Limb (tissue), 2 donors: Measurements from ENCODE around the gene EFHC1.
A peak's percentile ranks its signal among the peaks of the same experiment; 100 is the strongest.

Source experiments
- DNase-seq, 2 donors: peaks; one replicate each; pipeline ENCODE4 v3.0.0-alpha.2; 2016; ENCODE audit errors: extremely low spot score in 2 of 2

The EFHC1 gene

DNA sequence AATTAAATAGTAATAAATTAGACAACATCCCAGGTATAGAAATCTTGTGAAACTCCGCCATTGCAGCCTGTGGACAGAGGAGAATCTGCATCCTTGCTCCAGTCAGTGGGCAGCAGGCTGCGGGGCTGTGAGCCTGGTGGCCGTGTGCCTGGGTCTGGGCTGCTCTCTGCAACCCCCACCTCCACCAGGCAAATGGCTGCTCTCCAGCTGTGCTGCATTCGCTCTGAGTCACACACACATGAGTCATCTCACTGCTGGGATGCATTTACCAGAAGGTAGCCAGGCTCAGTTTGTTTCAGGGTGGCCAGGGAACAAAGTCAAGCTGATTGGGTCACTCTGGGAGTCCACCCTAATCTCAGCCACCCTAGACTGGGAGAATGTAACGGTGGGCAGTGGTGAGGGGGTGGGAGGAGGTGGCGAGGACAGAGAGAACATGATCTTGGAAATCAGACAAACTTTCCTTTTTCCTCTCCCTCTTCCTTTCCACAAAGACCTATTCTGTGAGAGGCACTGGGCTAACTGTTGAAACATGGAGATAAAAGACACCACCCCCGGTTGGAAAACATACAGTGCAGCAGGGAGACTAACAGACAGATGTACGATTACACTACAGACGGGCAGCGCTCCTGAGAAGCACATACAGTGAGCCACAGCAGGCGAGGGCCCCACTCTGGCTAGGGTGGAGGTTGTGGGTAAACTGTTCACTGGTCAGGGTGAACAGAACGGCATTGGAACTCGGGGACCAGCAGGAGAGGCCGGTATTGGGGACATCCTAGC, 97.5 kb downstream of the EFHC1 start:
- peak; percentile 70 to 72 for DNase-seq

DNA sequence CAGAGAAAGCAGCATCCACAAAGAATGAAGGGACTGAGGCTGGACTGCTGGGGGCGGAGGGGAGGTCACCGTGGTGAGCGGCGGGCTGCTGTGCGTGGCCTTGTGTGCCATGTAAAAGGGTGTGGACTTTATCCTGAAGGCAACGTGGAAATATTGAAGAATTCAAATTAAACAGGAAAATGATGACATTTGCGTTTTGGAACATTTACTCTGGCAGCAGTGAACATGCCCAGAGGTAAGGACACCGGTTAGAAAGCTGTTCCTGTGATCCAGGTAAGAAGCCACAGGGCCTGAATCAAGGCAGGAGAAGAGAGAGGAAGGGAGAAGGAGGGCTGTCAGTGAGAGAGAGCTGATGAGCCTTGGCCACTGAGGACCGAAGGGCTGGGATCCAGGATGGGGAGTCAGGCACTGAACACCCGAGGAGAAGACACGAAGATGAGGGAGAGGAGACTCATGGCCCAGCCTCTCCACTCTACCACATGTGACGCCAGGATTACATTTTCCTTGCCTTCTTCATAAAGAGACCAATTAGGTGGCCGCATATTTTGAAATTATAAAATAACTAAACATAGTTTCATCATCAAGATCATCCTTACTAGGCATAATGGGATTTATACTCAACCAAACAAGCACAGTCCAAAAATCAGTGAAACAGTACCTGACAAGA, 98.3 kb downstream of the EFHC1 start:
- DNase-seq: no peak

DNA sequence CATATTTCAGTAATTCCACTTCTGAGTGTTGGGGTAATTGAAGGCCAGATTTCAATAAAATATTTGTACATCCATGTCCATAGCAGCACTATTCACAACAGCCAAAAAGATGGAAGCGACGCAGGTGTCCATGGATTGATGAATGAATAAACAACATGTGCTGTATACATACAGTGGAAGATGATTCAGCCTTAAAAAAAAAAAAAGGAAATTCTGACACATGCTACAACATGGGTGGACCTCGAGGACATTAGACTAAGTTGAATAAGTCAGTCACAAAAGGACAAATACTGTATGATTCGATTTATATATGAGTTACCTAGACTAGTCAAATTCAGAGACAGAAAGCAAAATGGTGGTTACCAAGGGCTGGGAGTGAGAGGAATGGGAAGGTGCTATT, 99.5 kb downstream of the EFHC1 start:
- DNase-seq: no peak

DNA sequence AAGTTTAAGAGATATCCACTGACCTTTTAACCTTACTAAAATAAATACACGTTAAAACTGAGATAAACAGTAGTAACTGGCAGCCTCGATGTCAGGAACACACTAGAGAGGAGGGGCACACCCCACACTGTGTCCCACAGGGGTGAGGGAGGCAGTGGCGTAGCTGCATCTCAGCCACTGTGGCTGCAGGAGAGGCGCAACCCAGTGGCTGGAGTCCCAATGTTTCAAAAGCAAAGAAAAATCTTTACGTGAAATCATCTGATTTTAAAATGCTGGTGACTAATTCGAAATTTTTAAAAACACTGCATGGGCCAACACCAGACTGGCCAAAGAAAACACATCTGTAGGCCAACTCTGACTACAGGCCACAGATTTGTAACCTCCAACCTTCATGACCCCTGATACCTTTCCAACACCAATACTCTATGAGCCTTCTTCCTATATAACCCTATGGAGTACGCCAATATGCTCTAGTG, 102.0 kb downstream of the EFHC1 start:
- no peak for DNase-seq

DNA sequence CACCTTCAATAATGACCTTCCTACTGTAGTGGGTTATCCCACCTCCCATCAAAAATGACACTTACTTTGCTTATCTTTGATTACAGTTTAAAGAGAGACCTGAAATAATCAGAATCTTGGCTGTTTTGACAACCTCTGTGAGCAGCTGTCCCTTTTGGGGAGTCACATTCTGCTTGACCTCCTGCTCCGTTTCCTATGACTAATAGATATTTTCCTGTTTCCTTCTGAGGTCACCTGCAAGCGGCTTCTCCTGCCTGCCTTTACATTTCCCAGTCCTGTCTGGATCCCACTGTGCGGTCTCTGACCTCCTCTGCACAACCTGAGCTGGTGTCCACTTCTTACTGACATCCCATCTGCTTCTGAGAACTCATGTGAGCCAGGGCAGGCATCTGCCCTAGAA, 102.5 kb downstream of the EFHC1 start:
- no peak for DNase-seq

DNA sequence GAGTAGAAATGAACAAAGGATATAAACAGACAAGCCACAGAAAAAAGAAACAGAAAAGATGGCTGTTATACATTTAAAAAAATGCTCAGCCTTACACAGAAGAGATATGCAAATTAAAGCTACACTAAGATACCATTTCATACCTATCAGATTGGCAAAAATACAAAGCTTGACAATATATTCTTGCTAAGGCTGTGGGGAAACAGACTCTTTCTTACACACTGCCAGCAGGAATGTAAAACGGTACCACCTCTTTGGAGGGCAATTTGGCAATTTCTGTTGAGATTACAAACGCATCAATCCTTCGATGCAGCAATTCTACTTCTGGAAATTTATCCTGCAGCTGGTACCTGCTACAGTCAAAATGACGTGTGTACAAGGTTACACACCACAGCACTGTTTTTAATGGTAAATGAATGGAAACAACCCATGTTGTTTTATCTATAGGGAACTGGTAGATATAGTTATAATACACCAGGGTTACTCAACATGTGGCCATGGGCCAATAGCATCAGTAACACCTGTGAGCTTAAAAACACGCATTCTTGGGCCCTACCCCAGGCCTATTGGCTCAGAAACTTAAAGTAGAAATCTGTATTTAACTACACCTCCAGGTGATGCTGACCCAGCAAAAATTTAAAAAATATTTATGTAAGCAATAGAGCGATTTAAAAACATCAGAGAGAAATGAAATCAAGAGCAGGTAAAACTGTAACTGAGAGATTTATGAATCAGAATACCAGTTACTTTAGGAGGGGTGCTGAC, 103.4 kb downstream of the EFHC1 start:
- DNase-seq: no peak

DNA sequence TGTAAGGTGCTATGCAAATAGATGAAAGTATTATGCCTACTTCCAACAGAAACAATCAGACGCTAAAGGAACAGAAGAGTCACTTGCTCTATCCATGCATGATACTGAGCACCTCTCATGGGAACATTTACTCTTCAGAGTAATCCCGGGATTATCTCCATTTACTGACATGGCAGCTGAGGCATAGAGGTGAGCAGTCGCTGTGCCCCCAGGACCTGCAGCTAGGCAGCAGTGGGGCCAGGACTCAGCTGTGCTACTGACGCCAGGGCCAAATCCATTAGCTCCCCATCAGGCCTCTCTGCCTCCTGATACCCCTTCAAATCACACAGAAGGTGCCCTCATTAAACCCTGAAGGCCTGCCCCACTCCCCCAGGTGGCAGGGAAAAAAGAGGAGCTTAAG, 104.8 kb downstream of the EFHC1 start:
- DNase-seq: no peak

DNA sequence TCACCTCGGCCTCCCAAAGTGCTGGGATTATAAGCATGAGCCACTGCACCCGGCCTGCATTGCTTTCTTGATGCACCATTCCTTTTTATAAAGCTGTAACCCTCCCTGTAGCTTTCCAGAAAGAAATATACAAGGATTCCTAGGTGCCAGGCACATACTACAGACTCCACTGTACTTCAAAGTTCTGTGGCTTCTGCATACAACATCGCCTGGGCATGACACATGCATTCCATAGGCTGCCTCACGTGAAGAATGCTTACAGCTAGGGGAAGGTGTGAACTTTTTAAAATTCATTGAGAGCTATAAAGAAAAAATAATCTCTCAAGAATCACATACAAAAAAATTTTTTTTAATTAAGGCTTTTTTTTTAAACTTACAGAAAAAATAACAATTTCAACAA, 106.5 kb downstream of the EFHC1 start:
- DNase-seq: no peak

DNA sequence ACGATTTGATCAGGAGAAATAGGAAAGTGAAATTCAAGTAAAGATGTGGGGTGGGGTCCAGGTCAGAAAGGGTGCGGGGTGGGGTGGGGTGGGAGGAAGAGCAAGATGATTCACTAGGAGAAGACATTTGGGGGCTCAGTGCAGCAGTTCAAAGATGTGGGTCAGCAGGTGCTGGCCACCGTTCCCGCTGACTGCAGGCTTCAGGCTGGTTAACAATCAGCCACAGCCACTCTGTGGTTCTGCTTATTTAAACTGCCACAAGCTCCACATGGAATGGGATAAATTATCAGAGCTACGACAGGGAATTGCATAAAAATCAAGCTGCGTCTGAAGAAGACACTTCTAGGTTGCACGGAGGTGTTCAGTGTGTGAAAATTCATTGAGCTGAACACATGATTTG, 107.3 kb downstream of the EFHC1 start:
- no peak for DNase-seq

DNA sequence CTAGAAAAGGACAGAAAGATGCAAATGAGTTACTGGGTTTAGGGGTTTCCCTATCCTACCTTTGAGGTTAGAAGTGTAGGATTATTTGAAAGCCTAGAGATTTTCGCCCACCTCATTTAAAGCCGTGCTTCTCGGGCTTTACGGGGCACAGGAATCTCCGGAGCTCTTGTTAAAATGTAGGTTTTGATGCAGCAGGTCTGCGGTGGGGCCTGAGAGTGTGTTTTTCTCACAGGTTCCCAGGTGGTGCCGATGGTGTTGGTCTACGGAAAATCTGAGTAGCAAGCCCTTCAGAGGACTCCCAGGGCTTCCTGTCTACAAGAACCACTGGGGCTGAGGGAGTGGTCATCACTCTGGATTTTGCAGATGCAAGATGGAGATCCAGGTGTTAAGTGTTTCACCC, 109.2 kb downstream of the EFHC1 start:
- no peak for DNase-seq

DNA sequence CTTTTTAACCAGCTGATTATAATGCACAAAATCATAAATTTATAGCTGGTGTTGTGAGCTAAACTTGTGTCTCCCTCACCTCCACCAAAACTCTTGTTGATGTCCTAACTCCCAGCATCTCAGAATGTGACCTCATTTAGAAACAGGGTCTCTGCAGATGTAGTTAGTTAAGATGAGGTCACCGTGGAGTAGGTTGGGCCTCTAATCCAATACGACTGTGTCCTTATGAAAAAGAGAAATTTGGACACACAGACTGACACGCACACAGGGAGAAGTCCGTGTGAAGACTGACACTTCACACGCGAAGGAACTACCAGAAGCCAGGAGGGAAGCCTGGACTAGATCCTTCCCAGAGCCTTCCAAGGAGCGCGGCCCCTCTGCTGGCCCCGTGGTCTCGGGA, 110.2 kb downstream of the EFHC1 start:
- no peak for DNase-seq

DNA sequence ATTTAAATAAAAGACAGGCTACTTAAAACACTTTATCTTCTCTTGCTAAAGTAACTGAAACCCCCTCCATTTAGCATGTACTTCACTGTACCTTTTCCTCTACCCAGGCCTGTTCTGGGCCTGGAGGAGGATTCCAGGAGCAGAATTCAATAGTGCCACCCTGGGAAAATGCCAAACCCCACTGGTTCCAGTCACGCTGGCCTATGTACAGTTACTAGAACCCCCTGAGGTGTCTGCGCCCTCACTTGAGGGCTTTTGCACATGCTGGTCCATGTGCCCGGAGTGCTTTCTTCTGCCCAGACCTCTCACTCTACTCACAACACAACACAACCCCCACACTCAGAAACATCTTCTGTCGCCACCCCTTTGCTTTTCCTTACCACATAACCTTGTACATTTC, 111.3 kb downstream of the EFHC1 start:
- no peak for DNase-seq

DNA sequence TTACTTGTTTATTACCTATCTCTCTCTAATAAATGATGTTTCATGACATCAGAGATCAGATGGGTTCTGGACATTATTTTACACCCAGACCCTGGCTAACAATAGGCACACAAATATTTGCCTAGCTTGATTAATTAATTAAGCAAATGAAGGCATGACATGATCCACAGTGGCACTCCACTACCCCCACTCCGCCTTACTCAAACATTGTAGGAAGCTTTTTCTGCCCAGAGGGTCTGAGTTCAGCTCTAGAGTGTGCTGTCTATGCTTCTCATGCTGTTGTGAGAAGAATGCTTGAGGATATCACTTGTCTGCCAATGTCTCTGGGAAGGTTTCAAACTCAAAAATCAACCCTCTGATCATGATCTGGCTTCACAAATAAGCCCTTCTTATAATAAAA, 111.7 kb downstream of the EFHC1 start:
- no peak for DNase-seq

DNA sequence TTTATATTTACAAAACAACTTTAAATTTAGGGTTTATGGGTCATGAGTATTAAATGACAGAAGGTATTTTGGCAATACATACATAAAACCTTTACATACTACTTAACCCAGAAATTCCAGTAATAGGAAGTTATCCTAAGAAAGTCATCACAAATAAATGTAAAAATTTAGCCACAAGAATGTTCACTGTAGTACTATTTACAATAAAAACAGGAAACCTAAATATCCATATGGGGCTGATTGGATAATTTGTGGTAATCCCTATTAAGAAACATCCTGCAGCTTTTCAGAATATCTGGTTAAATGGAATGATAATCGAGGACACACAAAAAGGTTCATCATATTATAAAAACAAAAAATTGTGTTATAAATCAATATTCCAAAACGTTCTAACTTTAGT, 112.3 kb downstream of the EFHC1 start:
- no peak for DNase-seq

DNA sequence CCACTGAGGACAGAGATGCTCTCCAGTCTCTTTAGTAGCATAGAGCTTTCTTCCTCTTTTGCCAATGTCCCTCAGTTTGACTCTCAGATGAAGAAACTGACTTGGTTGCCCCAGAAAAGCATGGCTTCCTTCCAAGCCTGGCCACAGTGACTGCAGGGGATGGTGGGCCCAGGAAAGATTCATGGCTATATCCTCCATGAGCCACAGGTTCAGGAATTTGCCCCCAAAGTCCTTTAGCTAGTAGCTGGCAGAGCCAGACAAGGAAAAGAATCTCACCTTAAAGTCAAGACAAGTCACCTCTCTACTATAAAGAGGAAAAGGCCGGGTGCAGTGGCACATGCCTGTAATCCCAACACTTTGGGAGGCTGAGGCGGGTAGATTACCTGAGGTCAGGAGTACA, 113.3 kb downstream of the EFHC1 start:
- DNase-seq: no peak

DNA sequence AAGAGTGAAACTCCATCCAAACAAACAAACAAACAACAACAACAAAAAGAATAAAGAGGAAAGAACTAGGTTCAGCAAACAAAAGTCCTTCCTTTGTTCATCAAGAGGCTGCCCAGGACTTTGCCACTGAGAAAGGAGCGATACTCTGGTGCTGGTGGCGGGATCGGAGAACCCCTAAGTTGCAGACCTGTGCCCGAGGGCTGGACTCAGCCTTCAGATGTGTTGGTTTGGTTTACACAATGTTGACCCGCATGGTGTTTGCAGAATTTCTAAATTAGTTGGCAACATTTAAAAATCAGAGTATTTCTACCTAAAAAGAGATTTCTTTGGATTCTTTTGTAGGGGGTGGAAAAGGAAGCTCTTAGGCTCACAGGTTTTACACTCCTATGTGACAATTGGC, 114.2 kb downstream of the EFHC1 start:
- no peak for DNase-seq

DNA sequence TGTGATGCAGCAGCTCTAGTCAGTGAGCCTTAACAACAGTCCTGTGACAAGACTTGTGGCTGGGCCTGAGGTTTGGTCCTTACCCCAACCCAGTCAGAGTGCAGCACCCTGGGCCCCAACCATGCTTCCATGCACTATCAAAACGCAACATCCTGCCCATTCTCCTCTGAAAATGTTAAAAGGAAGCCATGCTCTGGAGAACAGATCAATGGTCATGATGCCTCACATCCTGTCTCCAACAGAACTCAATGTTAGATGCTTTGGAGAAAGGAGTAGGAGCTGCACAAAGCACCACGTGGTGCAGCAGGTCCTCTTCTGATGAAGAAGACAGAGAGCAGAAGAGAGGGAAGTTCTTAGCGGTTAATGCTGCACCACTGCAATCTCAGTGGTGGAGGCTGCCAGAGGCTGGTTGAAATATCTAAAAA, 114.8 kb downstream of the EFHC1 start:
- DNase-seq: no peak

DNA sequence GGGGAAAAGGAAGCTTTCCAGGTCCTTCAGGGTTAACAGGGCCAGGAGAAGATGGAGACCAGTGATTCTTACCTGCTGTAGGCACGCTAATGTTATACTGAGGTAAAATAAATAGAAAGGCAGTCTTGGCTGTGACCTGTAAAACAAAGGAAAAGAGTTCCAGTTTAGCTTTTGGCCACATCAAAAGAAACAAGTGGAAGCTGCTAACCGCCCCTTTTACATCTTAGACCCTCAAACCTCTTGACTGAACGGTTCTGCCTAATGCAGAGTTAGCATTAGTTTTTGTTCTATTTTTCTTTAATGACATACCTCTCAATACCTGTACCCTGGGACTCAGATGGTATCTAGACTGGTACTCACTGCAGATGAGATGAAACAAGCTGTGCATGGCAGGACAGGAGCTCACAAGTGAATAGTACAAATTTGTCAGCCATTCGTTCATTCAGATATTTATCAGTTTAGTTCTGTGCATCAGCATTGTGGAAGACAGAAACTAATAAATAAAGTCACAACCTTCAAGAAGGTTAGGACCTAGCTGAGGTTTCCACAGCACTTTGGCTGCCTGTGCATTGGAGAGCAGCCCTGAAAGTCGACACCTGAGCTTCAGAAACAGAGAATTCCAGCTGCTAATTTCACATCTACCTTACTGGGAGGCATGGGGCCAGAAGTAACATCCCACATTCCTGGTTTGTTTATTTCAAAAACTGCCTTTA, 115.7 kb downstream of the EFHC1 start:
- DNase-seq: no peak

DNA sequence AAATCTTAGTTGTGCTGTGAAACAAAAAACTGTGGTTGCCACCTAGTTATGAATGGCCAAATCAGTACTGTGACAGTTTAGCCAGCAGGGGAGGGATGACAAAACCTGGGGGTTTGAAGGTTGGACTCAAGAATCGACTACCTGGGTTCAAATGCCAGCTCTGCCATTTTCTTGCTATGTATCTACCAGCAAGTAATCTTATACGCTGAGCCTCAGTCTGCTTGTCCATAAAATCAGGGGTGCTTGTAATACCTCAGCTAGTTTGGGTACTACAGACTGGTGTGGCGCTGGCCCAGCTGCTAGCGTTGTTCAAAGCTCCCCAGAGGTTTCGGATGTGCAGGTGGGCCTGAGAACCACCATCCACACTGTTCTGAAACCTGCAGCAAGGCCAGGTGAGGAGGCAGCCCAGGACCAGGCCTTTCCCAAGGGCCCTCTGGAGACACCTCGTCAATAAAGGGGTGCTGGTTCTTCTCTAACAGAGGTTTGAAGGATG, 116.3 kb downstream of the EFHC1 start:
- no peak for DNase-seq

DNA sequence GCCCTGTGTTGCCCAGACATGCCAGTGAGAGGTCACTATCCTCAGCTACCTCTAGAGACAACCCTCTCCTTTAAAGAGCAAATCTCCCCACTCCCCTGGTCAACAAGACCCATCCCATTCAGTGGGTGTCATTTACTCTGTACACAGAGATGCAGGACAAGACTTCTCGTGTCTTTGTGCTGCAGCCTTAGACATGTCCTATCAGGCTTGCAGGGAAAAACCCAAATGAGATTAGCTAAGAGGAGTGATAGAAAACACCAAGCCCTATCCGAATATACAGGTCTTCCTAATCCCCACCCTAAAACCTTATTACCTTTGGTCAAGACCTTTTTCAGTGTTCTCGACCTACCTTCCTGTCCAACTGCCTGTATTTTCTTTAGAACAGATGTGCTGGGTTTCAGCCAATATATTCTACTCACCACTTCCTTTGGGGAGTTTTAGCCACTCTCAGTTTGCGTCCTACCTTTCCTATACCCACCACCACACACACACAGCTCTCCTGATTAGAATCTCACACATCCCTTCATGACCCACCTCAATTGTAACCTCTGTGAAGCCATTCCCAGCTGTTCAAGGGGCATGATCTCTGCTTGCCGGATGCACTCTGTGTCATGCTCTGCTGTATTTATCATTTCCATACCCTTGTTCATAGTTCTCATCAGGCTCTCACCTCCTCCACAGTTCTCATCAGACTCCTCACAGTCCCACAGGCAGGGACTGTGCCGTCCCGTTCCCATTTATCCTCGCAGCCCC, 117.0 kb downstream of the EFHC1 start:
- DNase-seq: no peak
